Measurements from ENCODE around the gene RHOH.

DNA sequence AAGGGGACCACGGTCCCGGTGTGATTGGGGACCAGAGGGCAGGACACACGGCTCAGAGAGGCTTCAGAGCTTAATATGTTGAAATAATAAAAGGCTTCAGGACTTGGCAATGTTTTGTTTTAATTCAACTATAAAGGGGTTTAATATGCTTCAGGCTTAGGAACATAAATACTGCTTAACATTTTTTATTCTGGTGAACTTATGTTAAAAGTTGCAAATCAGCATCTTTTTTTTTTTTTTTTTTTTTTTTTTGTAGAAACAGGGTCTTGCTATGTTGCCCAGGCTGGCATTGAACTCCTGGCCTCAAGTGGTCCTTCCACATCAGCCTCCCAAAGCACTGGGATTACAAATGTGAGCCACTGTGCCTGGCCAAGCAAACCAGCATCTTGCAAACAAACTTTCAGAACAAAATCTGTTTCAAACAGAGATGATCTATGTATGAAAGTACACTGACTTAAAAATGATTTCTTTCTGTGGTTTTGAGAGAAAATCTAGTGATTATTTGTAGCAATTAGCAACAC lies 37.7 kb downstream of the RHOH start:
- TF ChIP-seq, protein P1, sequence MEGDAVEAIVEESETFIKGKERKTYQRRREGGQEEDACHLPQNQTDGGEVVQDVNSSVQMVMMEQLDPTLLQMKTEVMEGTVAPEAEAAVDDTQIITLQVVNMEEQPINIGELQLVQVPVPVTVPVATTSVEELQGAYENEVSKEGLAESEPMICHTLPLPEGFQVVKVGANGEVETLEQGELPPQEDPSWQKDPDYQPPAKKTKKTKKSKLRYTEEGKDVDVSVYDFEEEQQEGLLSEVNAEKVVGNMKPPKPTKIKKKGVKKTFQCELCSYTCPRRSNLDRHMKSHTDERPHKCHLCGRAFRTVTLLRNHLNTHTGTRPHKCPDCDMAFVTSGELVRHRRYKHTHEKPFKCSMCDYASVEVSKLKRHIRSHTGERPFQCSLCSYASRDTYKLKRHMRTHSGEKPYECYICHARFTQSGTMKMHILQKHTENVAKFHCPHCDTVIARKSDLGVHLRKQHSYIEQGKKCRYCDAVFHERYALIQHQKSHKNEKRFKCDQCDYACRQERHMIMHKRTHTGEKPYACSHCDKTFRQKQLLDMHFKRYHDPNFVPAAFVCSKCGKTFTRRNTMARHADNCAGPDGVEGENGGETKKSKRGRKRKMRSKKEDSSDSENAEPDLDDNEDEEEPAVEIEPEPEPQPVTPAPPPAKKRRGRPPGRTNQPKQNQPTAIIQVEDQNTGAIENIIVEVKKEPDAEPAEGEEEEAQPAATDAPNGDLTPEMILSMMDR (IDR thresholded peaks at IDR 0.05 in 8 of 11, conservative IDR thresholded peaks at IDR 0.05 in 3 of 11), result no peak
- TF ChIP-seq POLR2AphosphoS5 (IDR thresholded peaks at IDR 0.05), result no peak

Data from spleen (tissue), 7 donors.